ENCODE data around the gene OR6K2. TPM values are rescaled to one million over a fixed set of nuclear protein-coding genes. Genes with fewer than 3 reads are reported as not detected.

Gene OR6K2
- total RNA-seq, 1 donor from 2014 or later, result not detected

DNA sequence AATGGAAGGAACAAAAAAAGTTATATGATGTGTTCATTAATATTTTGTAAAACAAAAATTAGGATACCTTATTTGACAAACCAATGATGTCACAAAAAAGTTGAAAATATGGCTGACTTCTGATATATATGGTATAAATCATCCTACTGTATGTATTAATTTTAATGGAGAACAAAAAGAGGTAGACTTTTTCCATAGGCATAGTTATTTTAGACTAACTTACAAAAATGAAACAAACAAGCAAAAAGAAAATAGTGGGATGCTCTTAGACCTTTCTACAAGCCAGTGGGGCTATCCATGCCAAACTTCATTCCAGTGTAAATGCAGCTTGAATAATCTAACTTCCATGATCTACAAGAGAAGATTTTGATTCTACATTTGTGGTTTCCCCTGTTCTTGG, 13.4 kb downstream of the OR6K2 start:
- intact Hi-C loops (cut with DNase I), result no loop called here
- DNase-seq (ENCODE audit: low spot score), result no peak

- DNase-seq (ENCODE audit: low spot score), result no peak
- intact Hi-C loops (cut with DNase I), result no loop called here
These were observed 14.1 kb downstream of the OR6K2 start, which contains the start of gene SPTA1 for GRCh38 chr1:158686111-158687009. Gene SPTA1, minus strand, starts transcription at chr1:158686715. Its CDS starts 198 bp downstream, at chr1:158686517.

DNA sequence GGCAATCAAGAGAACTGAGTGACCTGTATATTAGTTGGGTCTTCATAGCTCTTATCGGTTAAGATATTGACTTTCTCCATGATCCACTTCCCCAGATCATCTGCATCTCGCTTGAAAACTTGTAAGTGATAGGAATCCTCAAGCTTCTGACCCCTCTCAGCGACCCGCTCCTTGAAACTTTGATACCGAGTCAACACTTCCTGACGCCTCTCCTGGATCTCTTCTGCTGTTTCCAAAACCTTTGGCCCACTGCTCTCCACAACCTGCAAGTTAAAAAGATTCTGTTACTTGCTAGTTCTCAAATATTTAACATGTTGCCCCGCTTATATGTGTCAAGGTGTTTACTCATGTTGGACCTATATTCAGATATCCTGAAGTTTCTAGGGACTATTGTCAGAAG, 15.4 kb downstream of the OR6K2 start:
- intact Hi-C loops (cut with DNase I), result no loop called here
- no peak for DNase-seq (ENCODE audit: low spot score)

- DNase-seq (ENCODE audit: low spot score), result no peak
- intact Hi-C loops (cut with DNase I), result no loop called here
These were observed 18.8 kb downstream of the OR6K2 start for GRCh38 chr1:158681606-158682005.

DNA sequence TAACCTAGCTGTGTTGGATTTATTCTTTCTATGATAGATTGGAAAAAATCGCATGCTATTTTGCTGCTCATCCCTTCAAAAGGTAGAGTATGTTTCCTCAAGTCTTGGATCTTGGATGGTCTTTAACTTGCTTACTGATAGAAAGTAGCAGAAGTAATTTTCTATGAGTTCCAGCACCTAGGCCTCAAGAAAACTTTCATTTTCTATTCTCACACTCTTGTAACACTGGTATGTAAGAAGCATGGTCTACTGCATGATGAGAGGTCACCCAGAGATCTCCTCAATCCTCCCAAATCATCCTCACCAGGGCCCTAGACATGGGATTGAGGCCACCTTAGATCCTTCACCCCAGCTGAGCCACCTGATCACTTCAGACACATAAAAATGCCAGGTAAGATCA, 21.2 kb downstream of the OR6K2 start:
- intact Hi-C loops (cut with DNase I), result no loop called here
- no peak for DNase-seq (ENCODE audit: low spot score)

DNA sequence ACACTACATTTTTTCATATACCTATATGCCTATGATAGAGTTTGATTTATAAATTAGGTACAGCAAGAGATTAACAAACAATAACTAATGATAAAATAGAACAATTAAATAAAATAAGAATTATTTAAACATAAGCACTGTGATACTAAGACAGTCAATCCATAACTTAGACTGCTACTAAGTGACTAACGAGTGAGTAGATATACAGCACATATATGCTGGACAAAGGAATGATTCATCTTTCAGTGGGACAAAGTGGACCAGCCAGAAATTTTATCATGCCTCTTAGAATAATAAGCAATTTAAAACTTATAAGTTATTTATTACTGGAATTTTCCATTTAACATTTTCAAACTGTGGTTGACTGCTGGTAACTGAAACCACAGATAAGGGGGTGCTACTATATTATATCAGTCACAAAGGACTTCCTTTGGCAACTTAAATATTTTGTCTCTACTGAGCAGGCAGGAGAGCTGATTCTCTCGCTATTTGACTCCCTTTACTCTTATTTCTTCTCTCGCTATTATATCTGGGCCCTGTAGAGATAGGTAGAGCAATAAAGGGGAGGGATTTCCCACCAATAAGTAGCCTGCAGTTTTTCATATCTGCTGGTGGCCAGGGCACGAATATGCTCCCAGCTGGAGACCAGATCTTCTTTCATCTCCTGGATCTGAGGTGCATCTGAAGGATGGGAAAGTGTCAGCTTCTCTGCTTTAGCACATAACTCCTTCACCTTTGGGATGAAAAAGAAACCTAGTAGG, 24.7 kb downstream of the OR6K2 start:
- no peak for DNase-seq (ENCODE audit: low spot score)
- intact Hi-C loops (cut with DNase I), result no loop called here

DNA sequence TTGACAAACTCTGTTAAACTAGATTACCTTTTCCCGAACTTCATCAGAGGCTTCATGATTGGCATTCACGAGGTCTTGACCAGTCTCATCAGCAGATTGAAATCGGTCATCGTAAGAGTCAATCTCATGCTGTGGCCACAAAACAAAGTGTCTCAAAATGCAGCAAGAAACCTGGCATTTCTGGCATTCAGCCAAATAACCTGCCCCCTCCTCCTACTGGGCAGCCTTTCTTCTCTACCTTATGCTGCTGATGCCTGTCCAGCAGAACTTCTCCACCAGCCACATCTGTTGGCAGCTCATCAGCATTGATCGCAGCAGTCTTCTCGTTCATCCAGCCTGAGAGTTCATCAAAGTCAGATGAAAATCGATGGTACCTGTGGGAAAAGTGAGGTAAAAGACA, 26.1 kb downstream of the OR6K2 start:
- DNase-seq (ENCODE audit: low spot score), result no peak
- intact Hi-C loops (cut with DNase I), result no loop called here

- intact Hi-C loops (cut with DNase I), result no loop called here
- no peak for DNase-seq (ENCODE audit: low spot score)
These were observed 34.4 kb downstream of the OR6K2 start for GRCh38 chr1:158666037-158666436.

DNA sequence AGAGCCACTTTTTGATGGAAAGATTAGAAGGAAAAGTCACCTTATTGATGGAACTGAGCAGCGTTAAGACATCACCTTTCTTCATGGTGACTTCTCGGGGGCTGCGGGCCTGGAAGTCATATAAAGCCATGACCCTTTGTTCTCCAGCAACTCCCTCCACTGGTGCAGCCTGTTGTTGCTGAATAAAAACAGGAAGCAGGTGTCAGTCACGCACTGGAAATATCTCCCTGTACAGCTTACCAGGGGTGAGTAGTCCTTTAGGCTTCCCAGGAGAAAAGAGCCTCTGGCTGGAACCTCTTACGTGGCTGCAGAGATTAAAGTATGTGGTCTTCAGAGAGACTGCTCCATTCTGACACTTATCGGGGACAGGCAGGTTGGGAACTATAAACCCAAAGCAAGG, 45.9 kb downstream of the OR6K2 start:
- intact Hi-C loops (cut with DNase I), result no loop called here
- no peak for DNase-seq (ENCODE audit: low spot score)

- DNase-seq (ENCODE audit: low spot score), result no peak
- intact Hi-C loops (cut with DNase I), result no loop called here
These were observed 46.4 kb downstream of the OR6K2 start for GRCh38 chr1:158654086-158654485.

- DNase-seq (ENCODE audit: low spot score), result no peak
- intact Hi-C loops (cut with DNase I), result no loop called here
These were observed 47.6 kb downstream of the OR6K2 start for GRCh38 chr1:158652721-158653334.

Other genes starting within 250 kb of the OR6K2 start
- gene OR10K1, start 238.8 kb downstream of the OR6K2 start, total RNA-seq, result not detected
- not detected for gene OR10R2, start 228.4 kb downstream of the OR6K2 start, total RNA-seq
- gene OR6Y1, start 146.2 kb downstream of the OR6K2 start, total RNA-seq, result not detected
- not detected for gene OR6P1, start 130.1 kb downstream of the OR6K2 start, total RNA-seq
- not detected for gene OR10X1, start 120.8 kb downstream of the OR6K2 start, total RNA-seq
- gene OR10Z1, start 95.4 kb downstream of the OR6K2 start, total RNA-seq, result not detected
- 0.43 TPM for gene SPTA1, start 13.9 kb downstream of the OR6K2 start, total RNA-seq
- not detected for gene OR6K3, start 20.1 kb upstream of the OR6K2 start, total RNA-seq
- not detected for gene OR6K6, start 54.1 kb upstream of the OR6K2 start, total RNA-seq
- gene OR6N1, start 71.5 kb upstream of the OR6K2 start, total RNA-seq, result not detected
- gene OR6N2, start 80.6 kb upstream of the OR6K2 start, total RNA-seq, result not detected
- 6.9 TPM for gene MNDA, start 130.7 kb upstream of the OR6K2 start, total RNA-seq
- gene PYHIN1, start 230.9 kb upstream of the OR6K2 start, total RNA-seq, result 0.19 TPM

Data from cardiac septum (tissue), 1 donor.